HL-60 (cell line): ENCODE results near the gene NFIB.

Experiments
- DNase-seq, 2 experiments: peaks; one replicate each; pipeline ENCODE4 v3.0.0-alpha.2; 2010 to 2020; ENCODE audit warnings: low read depth in 1 of 2, low spot score in 1 of 2
- H3K27ac ChIP-seq: fragments of 250-450 bp; sonication (Bioruptor Pico); replicated peaks from 2 replicates; pipeline ENCODE4 v1.5.1; 2020; ENCODE audit warnings: mild to moderate bottlenecking, moderate library complexity
- H3K27me3 ChIP-seq: fragments of 250-450 bp; sonication (Bioruptor Pico); 2 replicates; pipeline ENCODE4 v1.5.1; 2021; ENCODE audit warnings: mild to moderate bottlenecking, moderate library complexity; ENCODE audit not compliant: insufficient read depth, poor library complexity, severe bottlenecking
- H3K4me3 ChIP-seq: replicated peaks from 2 replicates; pipeline ENCODE4 v1.5.1; 2011; ENCODE audit warnings: mild to moderate bottlenecking, control low read depth, low read length; ENCODE audit not compliant: insufficient read depth
- GABPA ChIP-seq: IDR thresholded peaks from 2 replicates; pipeline ENCODE4 v1.6.1; 2012; ENCODE audit warnings: low read depth
- POLR2AphosphoS5 ChIP-seq: IDR thresholded peaks from 2 replicates; pipeline ENCODE4 v1.6.1; 2012; ENCODE audit warnings: low read depth
- SPI1 ChIP-seq: IDR thresholded peaks from 2 replicates; pipeline ENCODE4 v1.6.1; 2012; ENCODE audit warnings: low read depth, mild to moderate bottlenecking, borderline replicate concordance
- TF ChIP-seq, protein P1 (sequence below): IDR thresholded peaks from 2 replicates; pipeline ENCODE4 v1.6.1; 2012; ENCODE audit warnings: low read depth; ENCODE audit not compliant: insufficient replicate concordance
- TF ChIP-seq, protein P2 (sequence below): IDR thresholded peaks from one replicate; pipeline ENCODE4 v1.5.1; 2011; ENCODE audit warnings: low read length, control low read depth, inconsistent platforms; ENCODE audit not compliant: insufficient read depth

Gene NFIB

DNA sequence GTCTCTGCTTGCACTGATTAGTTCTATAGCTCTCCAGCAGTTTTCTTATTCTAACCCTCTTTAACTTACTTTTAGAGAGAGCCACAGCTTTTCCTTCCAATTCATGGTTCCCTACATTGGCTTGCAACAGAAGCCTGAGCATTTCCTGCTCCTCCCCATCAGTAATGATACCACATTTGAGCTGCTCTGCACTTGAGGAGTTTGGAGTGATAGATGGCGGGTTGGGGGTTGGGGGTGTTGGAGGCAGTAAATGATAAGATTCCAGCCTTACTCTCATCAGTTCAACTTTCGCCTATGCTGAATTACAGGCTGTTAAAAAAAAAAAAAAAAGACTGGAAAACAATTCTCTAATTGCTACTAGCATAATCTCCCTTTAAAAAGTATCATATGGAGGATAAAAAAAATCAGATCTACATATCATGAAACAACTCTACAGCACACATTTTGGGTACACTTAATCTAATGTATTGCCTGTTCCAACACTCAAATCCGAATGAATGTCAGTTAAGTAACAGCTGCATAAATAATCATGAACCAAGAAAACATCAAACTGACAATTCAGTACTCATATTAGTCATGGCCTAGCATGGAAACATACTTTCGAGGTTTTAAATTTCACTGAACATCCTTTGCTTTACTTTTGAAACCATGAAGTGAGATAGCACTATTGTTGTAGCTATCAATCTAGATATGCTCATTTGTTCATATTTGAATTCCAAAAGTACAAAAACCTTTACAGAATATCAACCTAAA is 224.7 kb downstream of the NFIB start:
- H3K27me3 ChIP-seq: no peaks in the 10 kb centered on the region
- H3K4me3 ChIP-seq: no peak overlapping the region
- no peak for DNase-seq
- no peak overlapping the region for H3K27ac ChIP-seq
- TF ChIP-seq SPI1 (no peak), GABPA (no peak), POLR2AphosphoS5 (no peak)
- TF ChIP-seq, protein P1, sequence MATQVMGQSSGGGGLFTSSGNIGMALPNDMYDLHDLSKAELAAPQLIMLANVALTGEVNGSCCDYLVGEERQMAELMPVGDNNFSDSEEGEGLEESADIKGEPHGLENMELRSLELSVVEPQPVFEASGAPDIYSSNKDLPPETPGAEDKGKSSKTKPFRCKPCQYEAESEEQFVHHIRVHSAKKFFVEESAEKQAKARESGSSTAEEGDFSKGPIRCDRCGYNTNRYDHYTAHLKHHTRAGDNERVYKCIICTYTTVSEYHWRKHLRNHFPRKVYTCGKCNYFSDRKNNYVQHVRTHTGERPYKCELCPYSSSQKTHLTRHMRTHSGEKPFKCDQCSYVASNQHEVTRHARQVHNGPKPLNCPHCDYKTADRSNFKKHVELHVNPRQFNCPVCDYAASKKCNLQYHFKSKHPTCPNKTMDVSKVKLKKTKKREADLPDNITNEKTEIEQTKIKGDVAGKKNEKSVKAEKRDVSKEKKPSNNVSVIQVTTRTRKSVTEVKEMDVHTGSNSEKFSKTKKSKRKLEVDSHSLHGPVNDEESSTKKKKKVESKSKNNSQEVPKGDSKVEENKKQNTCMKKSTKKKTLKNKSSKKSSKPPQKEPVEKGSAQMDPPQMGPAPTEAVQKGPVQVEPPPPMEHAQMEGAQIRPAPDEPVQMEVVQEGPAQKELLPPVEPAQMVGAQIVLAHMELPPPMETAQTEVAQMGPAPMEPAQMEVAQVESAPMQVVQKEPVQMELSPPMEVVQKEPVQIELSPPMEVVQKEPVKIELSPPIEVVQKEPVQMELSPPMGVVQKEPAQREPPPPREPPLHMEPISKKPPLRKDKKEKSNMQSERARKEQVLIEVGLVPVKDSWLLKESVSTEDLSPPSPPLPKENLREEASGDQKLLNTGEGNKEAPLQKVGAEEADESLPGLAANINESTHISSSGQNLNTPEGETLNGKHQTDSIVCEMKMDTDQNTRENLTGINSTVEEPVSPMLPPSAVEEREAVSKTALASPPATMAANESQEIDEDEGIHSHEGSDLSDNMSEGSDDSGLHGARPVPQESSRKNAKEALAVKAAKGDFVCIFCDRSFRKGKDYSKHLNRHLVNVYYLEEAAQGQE: no peak
- TF ChIP-seq, protein P2, sequence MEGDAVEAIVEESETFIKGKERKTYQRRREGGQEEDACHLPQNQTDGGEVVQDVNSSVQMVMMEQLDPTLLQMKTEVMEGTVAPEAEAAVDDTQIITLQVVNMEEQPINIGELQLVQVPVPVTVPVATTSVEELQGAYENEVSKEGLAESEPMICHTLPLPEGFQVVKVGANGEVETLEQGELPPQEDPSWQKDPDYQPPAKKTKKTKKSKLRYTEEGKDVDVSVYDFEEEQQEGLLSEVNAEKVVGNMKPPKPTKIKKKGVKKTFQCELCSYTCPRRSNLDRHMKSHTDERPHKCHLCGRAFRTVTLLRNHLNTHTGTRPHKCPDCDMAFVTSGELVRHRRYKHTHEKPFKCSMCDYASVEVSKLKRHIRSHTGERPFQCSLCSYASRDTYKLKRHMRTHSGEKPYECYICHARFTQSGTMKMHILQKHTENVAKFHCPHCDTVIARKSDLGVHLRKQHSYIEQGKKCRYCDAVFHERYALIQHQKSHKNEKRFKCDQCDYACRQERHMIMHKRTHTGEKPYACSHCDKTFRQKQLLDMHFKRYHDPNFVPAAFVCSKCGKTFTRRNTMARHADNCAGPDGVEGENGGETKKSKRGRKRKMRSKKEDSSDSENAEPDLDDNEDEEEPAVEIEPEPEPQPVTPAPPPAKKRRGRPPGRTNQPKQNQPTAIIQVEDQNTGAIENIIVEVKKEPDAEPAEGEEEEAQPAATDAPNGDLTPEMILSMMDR: no peak

DNA sequence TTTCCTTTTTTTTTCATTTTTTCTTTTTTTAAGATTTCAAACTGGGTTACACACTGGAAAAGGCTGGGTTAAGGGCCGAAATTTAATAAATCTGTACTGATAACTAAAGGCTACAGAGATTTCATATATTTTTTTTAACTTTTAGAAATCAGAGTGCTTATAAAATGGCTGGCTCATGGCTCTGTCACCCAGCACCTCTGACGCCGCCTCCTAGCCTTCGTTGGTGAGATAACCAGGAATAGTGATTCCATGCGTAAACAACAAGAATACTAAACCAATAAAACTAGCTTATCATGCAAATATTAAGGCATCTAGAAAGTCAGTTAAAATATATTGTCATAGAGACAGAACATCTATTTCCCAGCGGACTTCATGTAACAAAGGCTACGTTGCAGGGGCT is 226.4 kb downstream of the NFIB start:
- no peak for DNase-seq
- TF ChIP-seq GABPA: no peak
- TF ChIP-seq, protein P2: no peak
- TF ChIP-seq SPI1: no peak
- TF ChIP-seq POLR2AphosphoS5: no peak
- TF ChIP-seq, protein P1: no peak

DNA sequence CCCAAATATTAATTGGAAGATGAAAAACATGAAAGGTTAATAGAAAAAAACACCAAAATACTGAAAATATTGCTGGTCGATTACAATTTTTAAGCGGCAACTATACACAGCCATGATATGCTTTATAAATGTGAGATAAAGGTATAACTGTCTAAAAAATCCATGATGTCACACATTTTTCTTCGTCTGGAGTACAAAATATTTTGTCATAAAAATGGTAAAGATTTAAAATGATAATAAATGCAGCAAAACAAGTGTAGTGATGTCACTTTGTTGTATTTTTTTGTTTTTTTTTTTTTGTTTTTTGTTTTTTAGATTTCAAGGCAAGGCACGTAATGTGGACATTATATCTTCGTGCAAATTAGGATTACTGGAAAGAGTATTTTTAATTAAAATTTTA is 227.4 kb downstream of the NFIB start:
- no peaks in the 10 kb centered on the region for H3K27me3 ChIP-seq
- no peak for DNase-seq
- H3K4me3 ChIP-seq: no peak overlapping the region
- TF ChIP-seq, protein P1: no peak
- H3K27ac ChIP-seq: no peak overlapping the region

More for the DNA sequence above, 226.4 kb downstream of the NFIB start:
- H3K27ac ChIP-seq: no peak overlapping the region
- H3K4me3 ChIP-seq: no peak overlapping the region
- no peaks in the 10 kb centered on the region for H3K27me3 ChIP-seq
